Measurements from ENCODE around the gene RAD51B. TPM values are rescaled to one million over a fixed set of nuclear protein-coding genes. Genes with fewer than 3 reads are reported as not detected.
"Not testable (repeated sequence)": the region's sequence is repeated elsewhere in the genome, so short reads cannot be mapped to it uniquely, and the experiment has no call there.

Gene RAD51B
- total RNA-seq, 1 experiment from 2014 or later = 20.0 TPM

- intact Hi-C loops (cut with micrococcal nuclease); RAD21 ChIA-PET (ENCODE audit: low non-redundant PET in 1 of 2, low total read pairs in 2 of 2, uncharacterized antibody in 2 of 2, unreplicated experiment in 2 of 2); BruUV-seq (replicated peaks): not testable (repeated sequence)
Observed at GRCh38 chr14:68101715-68102301, 282.2 kb downstream of the RAD51B start.

GRCh38 chr14:68103853-68104252, 284.3 kb downstream of the RAD51B start:
- no peak overlapping the region for H3K4me2 ChIP-seq (ENCODE audit: low read length)
- no peaks in the 10 kb centered on the region for H3K9me2 ChIP-seq (ENCODE audit: insufficient read depth)
- BruUV-seq (replicated peaks) = no TSS peak
- no peaks in the 10 kb centered on the region for H3K36me3 ChIP-seq (ENCODE audit: control insufficient read depth in 1 of 2, insufficient read depth in 2 of 2, low read length in 2 of 2)
- ATAC-seq (no peak), DNase-seq (ENCODE audit: low read depth, low spot score) (no peak)
- H2AFZ ChIP-seq (ENCODE audit: low read depth, low read length, poor library complexity, severe bottlenecking) = no peak overlapping the region
- peaks cover 6 to 7% of the 10 kb centered on the region in 2 experiments; a peak in 2 of 4 replicates for H3K9me3 ChIP-seq (ENCODE audit: control insufficient read depth in 1 of 2, insufficient read depth in 1 of 2, low read depth in 1 of 2, low read length in 2 of 2)
- TF ChIP-seq CTCF (IDR thresholded peaks at IDR 0.05 in 2 of 3, conservative IDR thresholded peaks at IDR 0.05 in 1 of 3; ENCODE audit: borderline replicate concordance in 1 of 3, insufficient read depth in 1 of 3, low read depth in 2 of 3, low read length in 2 of 3) = no peak
- no peak for TF ChIP-seq REST (IDR thresholded peaks at IDR 0.05; ENCODE audit: low read depth)
- no peak for TF ChIP-seq EZH2phosphoT487 (IDR thresholded peaks at IDR 0.05; ENCODE audit: borderline replicate concordance)
- TF ChIP-seq POLR2A (IDR thresholded peaks at IDR 0.05; ENCODE audit: borderline replicate concordance, extremely low read depth, insufficient read depth, insufficient read length) = no peak
- no peak for TF ChIP-seq JUND (IDR thresholded peaks at IDR 0.05)
- TF ChIP-seq TCF7L2 (IDR thresholded peaks at IDR 0.05; ENCODE audit: borderline replicate concordance, extremely low read depth, insufficient read depth, insufficient read length) = no peak
- TF ChIP-seq SIN3A (IDR thresholded peaks at IDR 0.05; ENCODE audit: low read depth) = no peak
- TF ChIP-seq EZH2 (IDR thresholded peaks at IDR 0.05) = no peak
- TF ChIP-seq EGR1 (IDR thresholded peaks at IDR 0.05; ENCODE audit: low read depth) = no peak
- no peak for TF ChIP-seq SP1 (IDR thresholded peaks at IDR 0.05; ENCODE audit: low read depth)
- peak overlapping the region; percentile 28; the same call in 1 of the 2 replicates for H3K27ac ChIP-seq (ENCODE audit: low read depth, low read length)
- RAD21 ChIA-PET (ENCODE audit: low non-redundant PET in 1 of 2, low total read pairs in 2 of 2, uncharacterized antibody in 2 of 2, unreplicated experiment in 2 of 2) = no interaction called here
- H4K20me1 ChIP-seq (ENCODE audit: insufficient read depth) = no peaks in the 10 kb centered on the region
- no peaks in the 10 kb centered on the region for H3K79me2 ChIP-seq (ENCODE audit: insufficient read depth, low read length)
- H3K27me3 ChIP-seq (ENCODE audit: insufficient read depth, low read length) = no peaks in the 10 kb centered on the region
- POLR2A ChIA-PET = no interaction called here
- intact Hi-C loops (cut with micrococcal nuclease) = no loop called here
- no peak overlapping the region for H3K9ac ChIP-seq (ENCODE audit: low read length)
- peaks cover 0 to 9% of the 10 kb centered on the region in 2 experiments; a peak in 2 of 4 replicates for H3K4me1 ChIP-seq (ENCODE audit: control insufficient read depth in 1 of 2, insufficient read depth in 2 of 2, low read length in 2 of 2)
- CTCF ChIA-PET = no interaction called here
- no peak overlapping the region for H3K4me3 ChIP-seq (replicated peaks in 1 of 2; ENCODE audit: low read depth in 1 of 2, low read length in 2 of 2)

More at GRCh38 chr14:68101715-68102301, 282.2 kb downstream of the RAD51B start:
- H3K27ac ChIP-seq (ENCODE audit: low read depth, low read length); H3K4me3 ChIP-seq (replicated peaks in 1 of 2; ENCODE audit: low read depth in 1 of 2, low read length in 2 of 2); H3K9me3 ChIP-seq (ENCODE audit: control insufficient read depth in 1 of 2, insufficient read depth in 1 of 2, low read depth in 1 of 2, low read length in 2 of 2); H3K79me2 ChIP-seq (ENCODE audit: insufficient read depth, low read length); H3K4me2 ChIP-seq (ENCODE audit: low read length); H3K9me2 ChIP-seq (ENCODE audit: insufficient read depth); H2AFZ ChIP-seq (ENCODE audit: low read depth, low read length, poor library complexity, severe bottlenecking); H3K4me1 ChIP-seq (ENCODE audit: control insufficient read depth in 1 of 2, insufficient read depth in 2 of 2, low read length in 2 of 2); H4K20me1 ChIP-seq (ENCODE audit: insufficient read depth); H3K27me3 ChIP-seq (ENCODE audit: insufficient read depth, low read length); POLR2A ChIA-PET; ATAC-seq; H3K36me3 ChIP-seq (ENCODE audit: control insufficient read depth in 1 of 2, insufficient read depth in 2 of 2, low read length in 2 of 2); H3K9ac ChIP-seq (ENCODE audit: low read length); CTCF ChIA-PET; DNase-seq (ENCODE audit: low read depth, low spot score): not testable (repeated sequence)
- TF ChIP-seq CBX3 (IDR thresholded peaks at IDR 0.05; ENCODE audit: low read depth) = peak; percentile 64; the same call in 1 of the 2 replicates

All from HCT116 (cell line).